ENCODE data around the gene PRKN.

PRKN gene

DNA sequence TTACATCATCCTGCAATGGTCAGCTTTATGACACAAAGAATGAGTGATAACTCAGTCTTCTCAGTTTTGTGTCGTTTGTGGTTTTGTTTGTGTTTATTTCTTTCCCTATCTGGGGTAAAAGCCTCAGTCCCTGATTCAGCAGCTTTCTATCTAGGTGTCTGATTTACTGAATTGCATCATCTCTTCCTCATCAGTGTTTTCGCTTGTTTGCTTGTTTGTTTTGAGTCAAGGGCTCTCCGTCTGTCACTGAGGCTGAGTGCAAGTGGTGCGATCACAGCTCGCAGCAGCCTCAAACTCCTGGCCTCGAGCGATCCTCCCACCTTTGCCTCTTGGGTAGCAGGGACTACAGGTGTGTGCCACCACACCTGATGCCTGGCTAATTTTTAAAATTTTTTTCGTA lies 548.9 kb downstream of the PRKN start:
- H3K4me3 ChIP-seq (ENCODE audit: low read depth, low read length), result no peak overlapping the region
- DNase-seq (ENCODE audit: low read depth), result no peak
- TF ChIP-seq POLR2A (IDR thresholded peaks at IDR 0.05; ENCODE audit: extremely low read depth, insufficient read length) (no peak), MYC (IDR thresholded peaks at IDR 0.05; ENCODE audit: low read depth, low read length) (no peak)
- TF ChIP-seq, protein P1, sequence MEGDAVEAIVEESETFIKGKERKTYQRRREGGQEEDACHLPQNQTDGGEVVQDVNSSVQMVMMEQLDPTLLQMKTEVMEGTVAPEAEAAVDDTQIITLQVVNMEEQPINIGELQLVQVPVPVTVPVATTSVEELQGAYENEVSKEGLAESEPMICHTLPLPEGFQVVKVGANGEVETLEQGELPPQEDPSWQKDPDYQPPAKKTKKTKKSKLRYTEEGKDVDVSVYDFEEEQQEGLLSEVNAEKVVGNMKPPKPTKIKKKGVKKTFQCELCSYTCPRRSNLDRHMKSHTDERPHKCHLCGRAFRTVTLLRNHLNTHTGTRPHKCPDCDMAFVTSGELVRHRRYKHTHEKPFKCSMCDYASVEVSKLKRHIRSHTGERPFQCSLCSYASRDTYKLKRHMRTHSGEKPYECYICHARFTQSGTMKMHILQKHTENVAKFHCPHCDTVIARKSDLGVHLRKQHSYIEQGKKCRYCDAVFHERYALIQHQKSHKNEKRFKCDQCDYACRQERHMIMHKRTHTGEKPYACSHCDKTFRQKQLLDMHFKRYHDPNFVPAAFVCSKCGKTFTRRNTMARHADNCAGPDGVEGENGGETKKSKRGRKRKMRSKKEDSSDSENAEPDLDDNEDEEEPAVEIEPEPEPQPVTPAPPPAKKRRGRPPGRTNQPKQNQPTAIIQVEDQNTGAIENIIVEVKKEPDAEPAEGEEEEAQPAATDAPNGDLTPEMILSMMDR (IDR thresholded peaks at IDR 0.05; ENCODE audit: low read depth, low read length), result no peak
- TF ChIP-seq, protein P2, sequence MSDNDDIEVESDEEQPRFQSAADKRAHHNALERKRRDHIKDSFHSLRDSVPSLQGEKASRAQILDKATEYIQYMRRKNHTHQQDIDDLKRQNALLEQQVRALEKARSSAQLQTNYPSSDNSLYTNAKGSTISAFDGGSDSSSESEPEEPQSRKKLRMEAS (IDR thresholded peaks at IDR 0.05; ENCODE audit: low read depth, low read length), result no peak

DNA sequence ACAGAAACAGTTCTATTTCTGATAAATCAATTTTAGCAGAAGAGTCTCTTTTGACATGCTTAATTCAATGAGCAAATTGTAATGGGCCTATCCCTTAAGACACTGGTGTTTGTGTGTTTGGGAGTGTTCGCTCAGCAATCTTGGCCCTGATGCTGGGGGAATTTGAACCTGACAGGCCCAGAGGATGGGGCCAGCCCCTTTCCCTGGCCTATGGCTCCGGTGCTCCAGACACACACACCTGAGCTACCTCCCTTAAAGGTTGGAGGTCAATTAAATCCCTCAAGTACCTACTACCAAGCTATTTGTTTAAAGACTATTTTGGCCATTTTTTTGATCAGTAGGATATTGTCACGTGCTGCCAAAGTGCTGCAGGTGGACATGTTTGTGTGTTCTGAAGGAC lies 549.3 kb downstream of the PRKN start:
- no peak for TF ChIP-seq MYC (IDR thresholded peaks at IDR 0.05; ENCODE audit: low read depth, low read length)
- TF ChIP-seq POLR2A (IDR thresholded peaks at IDR 0.05; ENCODE audit: extremely low read depth, insufficient read length), result no peak
- TF ChIP-seq, protein P1 (IDR thresholded peaks at IDR 0.05; ENCODE audit: low read depth, low read length), result no peak
- TF ChIP-seq, protein P2 (IDR thresholded peaks at IDR 0.05; ENCODE audit: low read depth, low read length), result no peak
- DNase-seq (ENCODE audit: low read depth), result no peak

DNA sequence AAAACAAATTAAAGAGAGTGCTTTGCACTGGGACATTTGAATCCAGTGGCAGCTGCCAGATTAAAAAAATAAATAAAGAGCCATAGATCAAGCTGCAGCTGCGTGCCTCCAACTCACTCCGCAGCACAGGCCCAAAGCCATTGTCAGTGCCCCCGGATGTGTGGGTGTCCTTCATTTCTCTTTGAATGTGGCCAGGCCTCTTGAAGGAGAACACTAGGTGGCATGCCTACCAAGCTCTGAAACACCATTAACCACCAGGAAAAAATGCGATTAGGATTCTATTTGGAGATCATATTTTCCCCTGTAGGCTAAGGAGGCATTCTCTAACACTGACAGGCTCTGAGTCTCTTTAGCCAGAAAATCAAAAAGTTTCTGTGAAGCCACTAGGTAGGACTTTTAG lies 549.8 kb downstream of the PRKN start:
- TF ChIP-seq, protein P2 (IDR thresholded peaks at IDR 0.05; ENCODE audit: low read depth, low read length), result no peak
- no peak for TF ChIP-seq POLR2A (IDR thresholded peaks at IDR 0.05; ENCODE audit: extremely low read depth, insufficient read length)
- TF ChIP-seq, protein P1 (IDR thresholded peaks at IDR 0.05; ENCODE audit: low read depth, low read length), result no peak
- no peak for TF ChIP-seq MYC (IDR thresholded peaks at IDR 0.05; ENCODE audit: low read depth, low read length)
- no peak overlapping the region for H3K4me3 ChIP-seq (ENCODE audit: low read depth, low read length)
- peak; percentile 7 for DNase-seq (ENCODE audit: low read depth)

More for the DNA sequence above, 549.3 kb downstream of the PRKN start:
- no peak overlapping the region for H3K4me3 ChIP-seq (ENCODE audit: low read depth, low read length)

DNA sequence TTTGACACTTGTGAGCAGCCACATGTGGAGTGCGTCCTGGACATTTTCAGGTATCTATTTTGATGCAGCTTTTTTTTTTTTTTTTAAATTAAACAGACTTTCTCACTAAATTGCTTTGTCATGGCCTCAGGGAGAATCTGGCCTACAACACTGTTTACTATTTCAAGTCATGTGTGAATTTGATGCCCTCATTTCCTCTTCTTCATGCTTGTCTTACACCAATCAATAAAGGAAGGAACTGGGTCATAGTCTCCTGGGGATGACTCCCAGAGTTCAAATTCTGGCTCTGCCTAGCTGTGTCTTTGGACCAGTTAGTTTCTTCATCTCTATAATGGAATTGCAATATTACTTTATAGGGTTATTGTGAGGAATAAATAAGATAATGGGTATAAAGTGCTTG lies 554.1 kb downstream of the PRKN start:
- TF ChIP-seq, protein P2 (IDR thresholded peaks at IDR 0.05; ENCODE audit: low read depth, low read length), result no peak
- TF ChIP-seq MYC (IDR thresholded peaks at IDR 0.05; ENCODE audit: low read depth, low read length) (no peak), POLR2A (IDR thresholded peaks at IDR 0.05; ENCODE audit: extremely low read depth, insufficient read length) (no peak)
- TF ChIP-seq, protein P1 (IDR thresholded peaks at IDR 0.05; ENCODE audit: low read depth, low read length), result no peak
- no peak for DNase-seq (ENCODE audit: low read depth)
- no peak overlapping the region for H3K4me3 ChIP-seq (ENCODE audit: low read depth, low read length)

DNA sequence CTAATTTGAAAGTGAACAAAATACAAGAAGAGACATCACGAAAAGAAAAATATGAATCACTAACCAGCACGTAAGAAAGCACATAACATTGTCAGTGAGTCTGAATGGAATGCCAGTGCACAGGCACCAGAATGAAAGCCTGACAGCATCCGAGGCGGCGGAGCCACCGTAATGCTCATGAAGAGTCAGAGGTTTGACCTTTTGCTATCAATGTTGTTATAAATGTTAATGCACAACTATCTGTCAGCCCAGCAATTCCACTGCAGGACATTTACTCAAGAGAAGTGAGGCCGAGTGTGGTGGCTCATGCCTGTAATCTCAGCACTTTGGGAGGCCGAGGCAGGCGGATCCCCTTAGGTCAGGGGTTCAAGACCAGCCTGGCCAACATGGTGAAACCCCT lies 562.1 kb downstream of the PRKN start:
- TF ChIP-seq, protein P2 (IDR thresholded peaks at IDR 0.05; ENCODE audit: low read depth, low read length), result no peak
- TF ChIP-seq, protein P1 (IDR thresholded peaks at IDR 0.05; ENCODE audit: low read depth, low read length), result no peak
- TF ChIP-seq MYC (IDR thresholded peaks at IDR 0.05; ENCODE audit: low read depth, low read length), result no peak
- no peak overlapping the region for H3K4me3 ChIP-seq (ENCODE audit: low read depth, low read length)
- no peak for DNase-seq (ENCODE audit: low read depth)
